Esophagus muscularis mucosa (tissue), 4 donors: ENCODE results near the gene DIPK1A. TPM values are rescaled to one million over a fixed set of nuclear protein-coding genes. Genes with fewer than 3 reads are reported as not detected.

Source experiments
- DNase-seq: peaks from one replicate; pipeline ENCODE4 v3.0.0-alpha.2; 2017; ENCODE audit errors: extremely low spot score
- H3K27ac ChIP-seq, 4 donors: fragments of 200-600 bp; sonication (generic); replicated peaks in 1 of 4; 1 replicate in 3 of 4; 2 replicates in 1 of 4; pipeline ENCODE4 v1.5.1; 2016 to 2019; ENCODE audit warnings: mild to moderate bottlenecking in 1 of 4
- H3K27me3 ChIP-seq, 4 donors: fragments of 200-600 bp; sonication (generic); one replicate each; pipeline versions ENCODE4 v1.5.1 to v1.6.0; 2016 to 2019
- H3K36me3 ChIP-seq, 4 donors: fragments of 200-600 bp; sonication (generic); one replicate each; pipeline ENCODE4 v1.5.1; 2016 to 2019
- H3K4me1 ChIP-seq, 4 donors: fragments of 200-600 bp; sonication (generic); one replicate each; pipeline ENCODE4 v1.5.1; 2016 to 2019
- H3K4me3 ChIP-seq, 4 donors: fragments of 200-600 bp; sonication (generic); 1 replicate in 2 of 4; 2 replicates in 2 of 4; pipeline ENCODE4 v1.5.1; 2016 to 2019; ENCODE audit warnings: mild to moderate bottlenecking in 4 of 4, moderate library complexity in 1 of 4
- H3K9me3 ChIP-seq, 4 donors: fragments of 200-600 bp; sonication (generic); 1 replicate in 3 of 4; 2 replicates in 1 of 4; pipeline ENCODE4 v1.5.1; 2016 to 2019
- EP300 ChIP-seq: sonication (generic); formaldehyde crosslinking; IDR thresholded peaks from one replicate; pipeline ENCODE4 v1.6.1; 2017; ENCODE audit warnings: antibody characterized with exemption
- POLR2A ChIP-seq: fragments of 450-650 bp; IDR thresholded peaks from one replicate; pipeline ENCODE4 v1.6.1; 2017; ENCODE audit warnings: antibody characterized with exemption, moderate library complexity, mild to moderate bottlenecking, low read depth
- POLR2AphosphoS5 ChIP-seq, 2 donors: sonication (generic); formaldehyde crosslinking; IDR thresholded peaks; one replicate each; pipeline ENCODE4 v1.6.1; 2017; ENCODE audit warnings: antibody characterized with exemption in 2 of 2
- WGBS: methylation state at CpG from one replicate; pipeline ENCODE4 v1.1.5; 2018; 5-methylcytosine and 5-hydroxymethylcytosine counted together
- intact Hi-C: fragments of 100-400 bp; cut with DNase I; formaldehyde crosslinking; loops from one replicate; pipeline ENCODE4 v1.15.1; 2023
- total RNA-seq, 4 donors: library from RNA; depleted of rRNA; stranded (reverse); fragments of >200 nt; gene quantifications; one replicate each; pipeline versions ENCODE4 v1.1.0 to v1.2.1, GENCODE V29; 2016
- TF ChIP-seq, protein P1 (sequence below), 3 experiments: fragments of 200-600 bp in 2 of 3; fragments of 450-650 bp in 1 of 3; sonication (generic) in 2 of 3; IDR thresholded peaks; one replicate each; pipeline ENCODE4 v1.5.1; 2017 to 2019; ENCODE audit warnings: antibody characterized with exemption in 3 of 3, mild to moderate bottlenecking in 2 of 3, moderate library complexity in 1 of 3

DIPK1A gene
- total RNA-seq, 4 donors from 2014 or later = 21.5 to 35.3 (median 32.7) TPM

DNA sequence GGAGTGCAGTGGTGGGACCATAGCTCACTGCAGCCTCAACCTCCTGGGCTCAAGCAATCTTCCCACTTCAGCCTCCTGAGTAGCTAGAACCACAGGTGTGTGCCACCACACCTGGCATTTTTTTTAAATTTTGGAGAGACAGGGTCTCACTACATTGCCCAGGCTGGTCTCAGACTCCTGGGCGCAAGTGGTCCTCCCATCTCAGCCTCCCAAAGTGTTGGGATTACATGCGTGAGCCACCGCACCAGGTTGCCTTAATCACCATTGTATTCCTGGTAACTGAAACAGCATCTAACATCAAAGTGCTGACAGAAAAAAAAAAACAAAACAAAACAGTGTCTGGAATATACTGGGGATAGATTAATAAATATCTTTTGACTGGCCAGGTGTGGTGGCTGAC lies 111.2 kb downstream of the DIPK1A start:
- Histone ChIP-seq H3K4me1 (peaks cover 0 to 15% (median 10%) of the 10 kb centered on the region in 4 donors), H3K9me3 (no peaks in the 10 kb centered on the region), H3K36me3 (peaks cover 0 to 23% (median 15%) of the 10 kb centered on the region in 4 donors), H3K4me3 (no peak overlapping the region), H3K27ac (no peak overlapping the region), H3K27me3 (no peaks in the 10 kb centered on the region)
- WGBS = 100% methylated on average over 3 of the region's 3 CpGs
- DNase-seq = no peak
- intact Hi-C loops = loop anchor here (10.0 kb wide), 1 partner anchor 225 kb away; the partner anchor contains the start of gene MTF2
- TF ChIP-seq POLR2A (no peak), EP300 (no peak), POLR2AphosphoS5 (IDR thresholded peaks at IDR 0.05) (no peak)
- TF ChIP-seq, protein P1, sequence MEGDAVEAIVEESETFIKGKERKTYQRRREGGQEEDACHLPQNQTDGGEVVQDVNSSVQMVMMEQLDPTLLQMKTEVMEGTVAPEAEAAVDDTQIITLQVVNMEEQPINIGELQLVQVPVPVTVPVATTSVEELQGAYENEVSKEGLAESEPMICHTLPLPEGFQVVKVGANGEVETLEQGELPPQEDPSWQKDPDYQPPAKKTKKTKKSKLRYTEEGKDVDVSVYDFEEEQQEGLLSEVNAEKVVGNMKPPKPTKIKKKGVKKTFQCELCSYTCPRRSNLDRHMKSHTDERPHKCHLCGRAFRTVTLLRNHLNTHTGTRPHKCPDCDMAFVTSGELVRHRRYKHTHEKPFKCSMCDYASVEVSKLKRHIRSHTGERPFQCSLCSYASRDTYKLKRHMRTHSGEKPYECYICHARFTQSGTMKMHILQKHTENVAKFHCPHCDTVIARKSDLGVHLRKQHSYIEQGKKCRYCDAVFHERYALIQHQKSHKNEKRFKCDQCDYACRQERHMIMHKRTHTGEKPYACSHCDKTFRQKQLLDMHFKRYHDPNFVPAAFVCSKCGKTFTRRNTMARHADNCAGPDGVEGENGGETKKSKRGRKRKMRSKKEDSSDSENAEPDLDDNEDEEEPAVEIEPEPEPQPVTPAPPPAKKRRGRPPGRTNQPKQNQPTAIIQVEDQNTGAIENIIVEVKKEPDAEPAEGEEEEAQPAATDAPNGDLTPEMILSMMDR (IDR thresholded peaks at IDR 0.05) = no peak

DNA sequence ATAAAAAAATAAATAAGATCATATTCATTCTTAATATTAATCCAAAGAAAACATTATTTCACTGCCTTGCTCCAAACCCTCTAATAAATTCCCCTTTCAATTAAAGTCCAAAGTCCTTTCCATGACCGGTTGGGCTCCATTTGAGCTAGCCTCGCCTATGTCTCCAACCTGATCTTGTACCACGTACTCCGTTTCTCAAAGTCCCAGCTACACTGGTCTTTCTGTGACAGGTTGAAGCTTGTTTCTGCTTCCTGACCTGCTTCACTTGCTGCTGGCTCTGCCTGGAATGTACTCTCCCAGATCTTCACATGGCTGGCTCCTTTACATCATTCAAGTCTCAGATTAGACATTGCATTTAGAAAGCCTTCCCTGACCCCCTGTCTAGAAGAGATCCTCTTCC lies 113.1 kb downstream of the DIPK1A start:
- Histone ChIP-seq H3K4me3 (no peak overlapping the region), H3K4me1 (peaks cover 0 to 15% (median 10%) of the 10 kb centered on the region in 4 donors), H3K27ac (no peak overlapping the region), H3K9me3 (no peaks in the 10 kb centered on the region), H3K36me3 (peaks cover 8 to 35% (median 28%) of the 10 kb centered on the region in 4 donors), H3K27me3 (no peaks in the 10 kb centered on the region)
- 96% methylated on average over 4 of the region's 4 CpGs for WGBS
- intact Hi-C loops = no loop called here
- no peak for DNase-seq
- TF ChIP-seq POLR2AphosphoS5 (IDR thresholded peaks at IDR 0.05) = no peak

DNA sequence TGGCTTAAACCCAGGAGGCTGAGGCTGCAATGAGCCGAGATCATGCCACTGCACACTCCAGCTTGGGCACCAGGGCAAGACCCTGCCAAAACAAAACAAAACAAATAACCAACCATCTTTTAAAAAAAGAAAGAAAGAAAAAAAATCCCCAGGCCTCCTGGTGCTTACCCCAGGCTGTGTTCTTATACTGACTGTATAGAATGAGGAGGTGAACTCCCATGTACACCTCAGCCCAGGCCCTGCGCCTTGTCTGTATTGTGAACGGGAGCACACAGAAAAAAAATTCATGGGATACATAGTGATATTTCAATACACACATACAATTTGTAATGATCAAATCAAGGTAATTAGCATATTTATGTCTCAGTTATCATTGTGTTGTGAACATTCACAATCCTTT lies 115.4 kb downstream of the DIPK1A start:
- no peak for DNase-seq
- intact Hi-C loops = no loop called here

DNA sequence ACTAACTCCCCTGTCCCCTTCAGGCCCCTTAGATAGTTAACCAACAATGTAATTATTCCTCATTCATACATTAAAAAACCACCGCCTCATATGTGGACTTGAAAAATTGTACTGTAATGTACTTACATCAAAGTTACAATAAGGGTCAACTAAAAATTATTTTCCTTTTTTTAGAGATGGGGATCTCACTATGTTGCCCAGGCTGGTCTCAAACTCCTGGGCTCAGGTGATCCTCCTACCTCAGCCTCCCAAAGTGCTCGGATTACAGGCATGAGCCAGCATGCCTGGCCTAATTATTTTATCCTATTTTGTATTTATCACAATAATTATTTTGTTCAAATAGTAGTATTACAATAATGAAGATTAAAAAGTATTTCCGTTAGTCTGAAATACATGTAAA lies 116.8 kb downstream of the DIPK1A start:
- TF ChIP-seq POLR2A (no peak), POLR2AphosphoS5 (IDR thresholded peaks at IDR 0.05) (no peak), EP300 (no peak)
- TF ChIP-seq, protein P1 (IDR thresholded peaks at IDR 0.05) = no peak
- WGBS = 92% methylated on average over 3 of the region's 3 CpGs
- no peak for DNase-seq
- Histone ChIP-seq H3K4me1 (peaks cover 7 to 12% (median 9%) of the 10 kb centered on the region in 4 donors), H3K4me3 (no peak overlapping the region), H3K27ac (no peak overlapping the region), H3K9me3 (no peaks in the 10 kb centered on the region), H3K27me3 (no peaks in the 10 kb centered on the region), H3K36me3 (peaks cover 39 to 62% (median 54%) of the 10 kb centered on the region in 4 donors)
- intact Hi-C loops = no loop called here

More for the DNA sequence above, 115.4 kb downstream of the DIPK1A start:
- H3K36me3 ChIP-seq = peaks cover 30 to 58% (median 51%) of the 10 kb centered on the region in 4 donors
- no peak overlapping the region for H3K27ac ChIP-seq
- TF ChIP-seq POLR2A (no peak), POLR2AphosphoS5 (IDR thresholded peaks at IDR 0.05) (no peak), EP300 (no peak)
- TF ChIP-seq, protein P1 (IDR thresholded peaks at IDR 0.05) = no peak
- no peaks in the 10 kb centered on the region for H3K4me1 ChIP-seq
- H3K4me3 ChIP-seq = no peak overlapping the region
- WGBS = 78% methylated on average over 3 of the region's 3 CpGs
- H3K9me3 ChIP-seq = no peaks in the 10 kb centered on the region
- no peaks in the 10 kb centered on the region for H3K27me3 ChIP-seq

DNA sequence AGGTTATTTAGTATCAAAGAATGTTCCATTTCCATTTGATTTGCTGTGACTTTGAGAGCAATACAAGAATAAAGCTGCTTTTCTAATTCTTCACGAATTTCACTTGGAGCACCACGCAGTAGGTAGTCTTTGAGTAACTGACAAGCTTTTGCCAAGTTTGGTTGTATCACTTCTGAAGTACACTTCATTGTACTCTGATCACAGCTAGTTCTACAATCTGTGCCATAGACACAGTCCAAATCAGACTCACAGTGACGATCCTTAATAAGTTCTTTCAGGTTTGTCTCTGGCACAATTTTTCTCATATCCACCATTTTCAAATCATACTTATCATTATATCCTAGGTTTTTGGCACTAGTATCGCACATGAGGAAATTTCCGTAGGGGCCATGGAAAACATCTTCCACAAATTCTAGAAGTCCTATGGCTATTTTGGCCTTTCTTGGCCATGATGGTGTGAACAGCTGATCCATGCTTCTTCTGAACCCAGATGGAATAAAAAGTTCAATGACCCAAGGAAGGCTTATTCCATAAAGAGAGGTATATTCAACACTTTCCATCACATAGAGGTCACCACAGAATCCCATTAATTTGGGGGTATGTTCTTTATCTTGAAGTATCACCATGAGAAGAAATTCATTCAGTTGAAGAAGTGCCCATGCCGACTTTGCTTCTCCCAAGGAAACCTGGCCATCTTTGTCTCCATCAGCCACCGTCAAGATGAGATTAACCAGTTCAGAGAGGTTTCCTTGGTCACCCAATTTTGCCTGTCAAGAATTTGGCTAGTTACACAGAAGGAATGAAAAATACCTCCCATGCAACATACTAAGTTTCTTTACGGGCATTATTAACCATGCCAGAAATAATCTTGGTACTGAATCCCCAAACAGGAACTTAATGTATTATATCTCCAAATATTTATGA lies 117.6 kb downstream of the DIPK1A start:
- H3K36me3 ChIP-seq = peaks cover 39 to 63% (median 59%) of the 10 kb centered on the region in 4 donors

More for the DNA sequence above, 117.6 kb downstream of the DIPK1A start:
- Histone ChIP-seq H3K27ac (no peak overlapping the region), H3K4me1 (peaks cover 12 to 19% (median 17%) of the 10 kb centered on the region in 4 donors), H3K4me3 (no peak overlapping the region), H3K9me3 (no peaks in the 10 kb centered on the region), H3K27me3 (no peaks in the 10 kb centered on the region)
- no peak for DNase-seq
- TF ChIP-seq POLR2AphosphoS5 (IDR thresholded peaks at IDR 0.05) = no peak
- TF ChIP-seq EP300 = no peak
- TF ChIP-seq POLR2A = no peak
- TF ChIP-seq, protein P1 (IDR thresholded peaks at IDR 0.05) = no peak
- 91% methylated on average over 8 of the region's 8 CpGs for WGBS
- intact Hi-C loops = no loop called here
